Ovary (tissue), 9 donors: ENCODE results near the gene CPA5. TPM values are rescaled to one million over a fixed set of nuclear protein-coding genes. Genes with fewer than 3 reads are reported as not detected.

ENCODE experiments used
- DNase-seq, 5 donors: peaks; one replicate each; pipeline ENCODE4 v3.0.0-alpha.2; 2019 to 2020
- H3K27ac ChIP-seq, 2 donors: fragments of 200-600 bp; one replicate each; pipeline versions ENCODE4 v1.5.1 to v1.8.0; 2019 to 2022
- H3K27me3 ChIP-seq: fragments of 200-600 bp; one replicate; pipeline ENCODE4 v1.8.0; 2022
- H3K36me3 ChIP-seq: fragments of 200-600 bp; sonication (generic); one replicate; pipeline ENCODE4 v1.5.1; 2019
- H3K4me1 ChIP-seq: one replicate; pipeline ENCODE4 v1.8.1; 2013; ENCODE audit warnings: mild to moderate bottlenecking, moderate library complexity; ENCODE audit not compliant: insufficient read depth
- H3K4me3 ChIP-seq: fragments of 200-600 bp; sonication (generic); one replicate; pipeline ENCODE4 v1.5.1; 2017
- H3K9me3 ChIP-seq, 2 donors: fragments of 200-600 bp in 1 of 2; sonication (generic) in 1 of 2; one replicate each; pipeline versions ENCODE4 v1.5.1 to v1.8.1; 2013 to 2019; ENCODE audit warnings: mild to moderate bottlenecking in 1 of 2, moderate library complexity in 1 of 2
- EP300 ChIP-seq: sonication (generic); formaldehyde crosslinking; IDR thresholded peaks from one replicate; pipeline ENCODE4 v1.6.1; 2017; ENCODE audit warnings: antibody characterized with exemption
- POLR2A ChIP-seq: fragments of 450-650 bp; IDR thresholded peaks from one replicate; pipeline ENCODE4 v1.6.1; 2017; ENCODE audit warnings: antibody characterized with exemption, mild to moderate bottlenecking, moderate library complexity
- WGBS, 3 donors: extraction: QIAGEN DNeasy Blood & Tissue Kit in 1 of 3; methylation state at CpG; one replicate each; pipeline versions ENCODE4 v1.1.5 to v1.1.7; 2013 to 2017; 5-methylcytosine and 5-hydroxymethylcytosine counted together
- intact Hi-C, 4 donors: fragments of 100-400 bp; cut with DNase I; formaldehyde crosslinking; loops; one replicate each; pipeline versions ENCODE4 v1.11.0 to v1.15.1; 2022 to 2023
- polyA plus RNA-seq, 2 donors: library from polyadenylated mRNA; stranded (reverse); fragments of 200-250 nt in 1 of 2; fragments of 350-450 nt in 1 of 2; fragmentation: Illumina TruSeq in 1 of 2; extraction: RNeasy Lipid Tissue Mini Kit (QIAGEN cat#74804) in 1 of 2; gene quantifications; one replicate each; pipeline ENCODE4 v1.2.3, GENCODE V29; 2013 to 2014
- total RNA-seq, 7 donors: library from RNA; depleted of rRNA in 2 of 7; stranded (reverse); fragments of >200 nt in 2 of 7; fragmentation: NEBNext Ultra II Directional in 3 of 7; extraction: Animal tissue kit (Norgen Biotek cat#: 25700) in 3 of 7; gene quantifications; one replicate each; pipeline versions ENCODE4 v1.1.0 to v1.2.4, GENCODE V29; 2016 to 2023
- TF ChIP-seq, protein P1 (sequence below), 3 donors: fragments of 450-650 bp in 2 of 3; fragments of 200-600 bp in 1 of 3; IDR thresholded peaks; one replicate each; pipeline versions ENCODE4 v1.5.1 to v1.8.0; 2016 to 2022; ENCODE audit warnings: antibody characterized with exemption in 3 of 3, mild to moderate bottlenecking in 1 of 3
- donor health status: DM: no; HTN: no; CAD: no; lungs with moderate emphysema.
- donor health status: DM: no; HTN: no; CAD: no.
- donor health status: Bipolar disorder and iron deficiency.
- donor health status: DM: yes; HTN: yes; CAD: no.
- donor health status: DM: no; HTN: no; CAD: no.
- donor health status: DM: yes; HTN: yes; CAD: no.

CPA5 gene
- total and polyA plus RNA-seq, 9 donors: not detected

DNA sequence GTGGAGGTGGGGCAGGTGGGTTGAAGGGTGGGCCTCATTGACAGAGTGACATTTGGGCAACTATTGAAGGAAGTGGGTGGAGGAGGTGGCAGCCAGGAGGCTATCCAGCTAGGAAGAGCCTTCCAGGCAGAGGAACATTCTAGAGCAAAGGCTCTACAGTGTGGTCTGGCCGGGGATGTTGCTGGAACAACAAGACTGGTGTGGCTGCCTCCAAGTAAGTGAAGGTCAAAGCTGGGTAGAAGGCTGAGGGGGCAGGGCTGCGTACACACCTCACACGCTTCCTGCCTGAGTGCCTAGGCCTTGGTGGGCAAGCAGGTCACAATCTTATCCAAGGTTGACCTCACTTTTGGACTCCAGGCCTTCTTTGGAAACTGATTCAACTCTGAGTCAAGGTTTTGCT lies 42.3 kb downstream of the CPA5 start:
- H3K4me1 ChIP-seq: no peaks in the 10 kb centered on the region

DNA sequence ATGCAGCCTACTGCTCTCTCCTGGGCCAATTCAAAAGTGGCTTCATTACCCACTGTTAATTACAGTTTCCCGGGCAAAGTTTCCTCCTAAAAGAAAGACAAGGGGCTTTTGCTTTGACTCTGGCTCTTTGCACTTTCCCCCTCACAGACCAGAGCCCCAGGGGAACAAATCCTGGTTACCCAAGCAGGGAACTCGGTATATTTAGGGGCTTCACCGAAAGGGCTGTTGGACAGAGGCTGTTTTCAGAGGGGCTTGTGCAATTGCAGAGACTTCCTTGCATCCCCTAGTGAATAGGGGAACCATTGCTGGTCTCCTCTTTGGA lies 42.7 kb downstream of the CPA5 start:
- Histone ChIP-seq H3K36me3 (no peaks in the 10 kb centered on the region), H3K4me3 (no peak overlapping the region), H3K27ac (no peak overlapping the region), H3K9me3 (no peaks in the 10 kb centered on the region), H3K27me3 (no peaks in the 10 kb centered on the region), H3K4me1 (no peaks in the 10 kb centered on the region)
- 95 to 100% (median 98%) methylated on average over 3 of the region's 3 CpGs for WGBS, 3 donors
- intact Hi-C loops: no loop called here
- TF ChIP-seq POLR2A (no peak), EP300 (no peak)
- TF ChIP-seq, protein P1, sequence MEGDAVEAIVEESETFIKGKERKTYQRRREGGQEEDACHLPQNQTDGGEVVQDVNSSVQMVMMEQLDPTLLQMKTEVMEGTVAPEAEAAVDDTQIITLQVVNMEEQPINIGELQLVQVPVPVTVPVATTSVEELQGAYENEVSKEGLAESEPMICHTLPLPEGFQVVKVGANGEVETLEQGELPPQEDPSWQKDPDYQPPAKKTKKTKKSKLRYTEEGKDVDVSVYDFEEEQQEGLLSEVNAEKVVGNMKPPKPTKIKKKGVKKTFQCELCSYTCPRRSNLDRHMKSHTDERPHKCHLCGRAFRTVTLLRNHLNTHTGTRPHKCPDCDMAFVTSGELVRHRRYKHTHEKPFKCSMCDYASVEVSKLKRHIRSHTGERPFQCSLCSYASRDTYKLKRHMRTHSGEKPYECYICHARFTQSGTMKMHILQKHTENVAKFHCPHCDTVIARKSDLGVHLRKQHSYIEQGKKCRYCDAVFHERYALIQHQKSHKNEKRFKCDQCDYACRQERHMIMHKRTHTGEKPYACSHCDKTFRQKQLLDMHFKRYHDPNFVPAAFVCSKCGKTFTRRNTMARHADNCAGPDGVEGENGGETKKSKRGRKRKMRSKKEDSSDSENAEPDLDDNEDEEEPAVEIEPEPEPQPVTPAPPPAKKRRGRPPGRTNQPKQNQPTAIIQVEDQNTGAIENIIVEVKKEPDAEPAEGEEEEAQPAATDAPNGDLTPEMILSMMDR (IDR thresholded peaks at IDR 0.05): no peak
- no peak for DNase-seq

More for the DNA sequence above, 42.3 kb downstream of the CPA5 start:
- Histone ChIP-seq H3K9me3 (no peaks in the 10 kb centered on the region), H3K27me3 (no peaks in the 10 kb centered on the region), H3K4me3 (no peak overlapping the region), H3K27ac (no peak overlapping the region), H3K36me3 (no peaks in the 10 kb centered on the region)
- no peak for TF ChIP-seq EP300
- TF ChIP-seq, protein P1 (IDR thresholded peaks at IDR 0.05): no peak
- no peak for TF ChIP-seq POLR2A
- WGBS, 3 donors: 89 to 100% (median 100%) methylated on average over 3 of the region's 3 CpGs
- intact Hi-C loops: no loop called here
- DNase-seq: no peak

DNA sequence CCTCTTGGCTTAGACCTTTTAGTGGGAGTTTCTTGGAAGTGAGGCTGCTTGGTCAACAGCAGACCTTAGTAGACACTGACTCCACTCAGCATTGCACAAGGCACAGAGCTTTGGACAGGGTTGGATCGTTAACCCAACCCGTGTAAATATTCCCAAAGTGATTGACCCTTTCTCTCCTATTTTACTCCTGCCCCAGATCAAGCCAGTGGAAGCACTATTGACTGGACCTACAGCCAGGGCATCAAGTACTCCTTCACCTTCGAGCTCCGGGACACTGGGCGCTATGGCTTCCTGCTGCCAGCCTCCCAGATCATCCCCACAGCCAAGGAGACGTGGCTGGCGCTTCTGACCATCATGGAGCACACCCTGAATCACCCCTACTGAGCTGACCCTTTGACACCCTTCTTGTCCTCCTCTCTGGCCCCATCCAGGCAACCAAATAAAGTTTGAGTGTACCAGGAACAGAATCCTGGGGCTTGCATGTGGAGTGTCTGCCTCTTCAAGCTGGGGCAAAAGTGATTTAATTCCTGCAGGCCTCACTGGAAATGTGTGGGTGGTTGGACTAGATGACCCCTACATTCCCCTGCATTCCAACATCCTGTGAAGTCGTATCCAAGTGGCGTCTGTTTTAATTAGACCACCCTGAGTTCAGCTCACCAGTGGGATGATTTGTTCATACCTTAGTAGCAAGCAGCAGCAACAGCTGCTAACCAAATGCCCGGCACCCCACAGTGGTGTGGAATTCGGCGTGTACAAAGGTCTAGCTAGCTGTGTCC lies 43.2 kb downstream of the CPA5 start:
- WGBS, 3 donors: 50 to 60% (median 55%) methylated on average over 12 of the region's 12 CpGs
- Histone ChIP-seq H3K4me1 (peaks cover 2% of the 10 kb centered on the region), H3K27me3 (no peaks in the 10 kb centered on the region), H3K27ac (no peak overlapping the region), H3K4me3 (no peak overlapping the region), H3K9me3 (no peaks in the 10 kb centered on the region), H3K36me3 (no peaks in the 10 kb centered on the region)
- intact Hi-C loops: no loop called here
- TF ChIP-seq, protein P1 (IDR thresholded peaks at IDR 0.05): no peak
- no peak for TF ChIP-seq EP300
- TF ChIP-seq POLR2A: no peak
- DNase-seq: no peak

DNA sequence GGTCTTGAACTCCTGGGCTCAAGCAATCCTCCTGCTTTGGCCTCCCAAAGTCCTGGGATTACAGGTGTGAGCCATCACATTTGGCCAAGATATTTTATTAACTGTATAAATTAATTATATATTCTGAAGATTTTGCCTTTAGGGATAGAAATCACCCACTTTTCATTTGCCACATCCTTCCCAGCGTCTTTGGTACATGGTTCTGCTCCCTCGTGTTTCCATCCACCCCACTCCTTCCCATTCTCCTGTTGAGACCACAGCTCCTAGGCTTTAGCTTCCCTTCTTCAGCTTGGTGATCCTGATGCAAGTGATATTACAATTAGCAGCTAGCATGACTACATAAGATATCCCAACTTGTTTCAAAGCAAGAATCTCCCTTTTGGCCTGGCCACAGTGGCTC lies 44.1 kb downstream of the CPA5 start:
- 65 to 93% (median 73%) methylated on average over 2 of the region's 2 CpGs for WGBS, 3 donors
- DNase-seq: no peak
- Histone ChIP-seq H3K4me1 (peaks cover 2% of the 10 kb centered on the region), H3K27ac (no peak overlapping the region), H3K36me3 (no peaks in the 10 kb centered on the region), H3K9me3 (no peaks in the 10 kb centered on the region), H3K4me3 (no peak overlapping the region), H3K27me3 (no peaks in the 10 kb centered on the region)
- intact Hi-C loops: no loop called here
- TF ChIP-seq POLR2A (no peak), EP300 (no peak)
- TF ChIP-seq, protein P1 (IDR thresholded peaks at IDR 0.05): no peak
